Astrocyte (in vitro differentiated cells and primary cell): Measurements from ENCODE around the gene PCID2. TPM values are rescaled to one million over a fixed set of nuclear protein-coding genes. Genes with fewer than 3 reads are reported as not detected.

Experiments used
- DNase-seq: peaks from one replicate; pipeline ENCODE4 v3.0.0-alpha.2; 2010; ENCODE audit warnings: low read depth
- FAIRE-seq: peaks from 2 replicates; lab custom pipeline; 2011; peaks lifted over from hg19 to GRCh38; lab: Jason Lieb, UNC
- H2AFZ ChIP-seq: 2 replicates; pipeline ENCODE4 v1.6.0; 2012; ENCODE audit warnings: low read depth, low read length, inconsistent platforms
- H3K27ac ChIP-seq: 2 replicates; pipeline ENCODE4 v1.5.1; 2011; ENCODE audit warnings: low read depth, low read length, inconsistent platforms
- H3K27me3 ChIP-seq: 2 replicates; pipeline ENCODE4 v1.6.0; 2011; ENCODE audit warnings: low read length, inconsistent platforms; ENCODE audit not compliant: insufficient read depth
- H3K36me3 ChIP-seq: 2 replicates; pipeline ENCODE4 v1.5.1; 2011; ENCODE audit warnings: low read length, inconsistent platforms; ENCODE audit not compliant: insufficient read depth
- H3K4me1 ChIP-seq: 2 replicates; pipeline ENCODE4 v1.5.1; 2011; ENCODE audit warnings: low read length, inconsistent platforms; ENCODE audit not compliant: insufficient read depth
- H3K4me2 ChIP-seq: 2 replicates; pipeline ENCODE4 v1.6.0; 2012; ENCODE audit warnings: low read length, inconsistent platforms
- H3K4me3 ChIP-seq: 2 replicates; pipeline ENCODE4 v1.5.1; 2011; ENCODE audit warnings: low read depth, mild to moderate bottlenecking, low read length, inconsistent platforms; ENCODE audit not compliant: insufficient read depth
- H3K79me2 ChIP-seq: 2 replicates; pipeline ENCODE4 v1.6.0; 2012; ENCODE audit warnings: mild to moderate bottlenecking, low read length, inconsistent platforms; ENCODE audit not compliant: insufficient read depth
- H3K9ac ChIP-seq: 2 replicates; pipeline ENCODE4 v1.6.0; 2012; ENCODE audit warnings: mild to moderate bottlenecking, low read length, inconsistent platforms
- H3K9me3 ChIP-seq: 2 replicates; pipeline ENCODE4 v1.5.1; 2012; ENCODE audit warnings: low read depth, mild to moderate bottlenecking, low read length, inconsistent platforms; ENCODE audit not compliant: insufficient read depth
- H4K20me1 ChIP-seq: 2 replicates; pipeline ENCODE4 v1.6.0; 2012; ENCODE audit warnings: low read length, inconsistent platforms; ENCODE audit not compliant: insufficient read depth
- H3K27ac Mint-ChIP-seq: one replicate; pipeline ENCODE4 v1.8.0; 2021; ENCODE audit warnings: mild to moderate bottlenecking, mixed read lengths; ENCODE audit not compliant: unreplicated experiment
- H3K27me3 Mint-ChIP-seq: one replicate; pipeline ENCODE4 v1.8.0; 2021; ENCODE audit warnings: low read depth, mixed read lengths; ENCODE audit not compliant: unreplicated experiment
- H3K36me3 Mint-ChIP-seq: one replicate; pipeline ENCODE4 v1.8.0; 2021; ENCODE audit warnings: low read depth, mixed read lengths; ENCODE audit not compliant: unreplicated experiment
- H3K4me1 Mint-ChIP-seq: one replicate; pipeline ENCODE4 v1.8.0; 2021; ENCODE audit warnings: low read depth, mixed read lengths; ENCODE audit not compliant: unreplicated experiment
- H3K4me3 Mint-ChIP-seq: one replicate; pipeline ENCODE4 v1.8.0; 2021; ENCODE audit warnings: mild to moderate bottlenecking, moderate library complexity, mixed read lengths; ENCODE audit not compliant: unreplicated experiment
- H3K9me3 Mint-ChIP-seq: one replicate; pipeline ENCODE4 v1.8.0; 2021; ENCODE audit warnings: mild to moderate bottlenecking, mixed read lengths; ENCODE audit not compliant: unreplicated experiment
- CTCF ChIP-seq: IDR thresholded peaks from 2 replicates; pipeline ENCODE4 v1.5.1; 2011; ENCODE audit warnings: low read depth, mild to moderate bottlenecking, inconsistent platforms, low read length, moderate library complexity; ENCODE audit not compliant: insufficient read depth
- EZH2 ChIP-seq: IDR thresholded peaks from 2 replicates; pipeline ENCODE4 v1.6.1; 2012; ENCODE audit warnings: mild to moderate bottlenecking, low read length, inconsistent platforms; ENCODE audit not compliant: insufficient read depth
- total RNA-seq: library from RNA; stranded (reverse); gene quantifications from 2 replicates; pipeline ENCODE4 v1.2.1, GENCODE V29; 2021

PCID2 gene
- total RNA-seq, 1 donor from 2014 or later: 31.5 TPM

- peaks cover 30% of the 10 kb centered on the region for H3K36me3 ChIP-seq
- peaks cover 5% of the 10 kb centered on the region for H4K20me1 ChIP-seq
- no peaks in the 10 kb centered on the region for H3K27me3 ChIP-seq
- H3K9me3 Mint-ChIP-seq: no peaks in the 10 kb centered on the region
- FAIRE-seq (no peak), DNase-seq (no peak)
- H3K4me3 Mint-ChIP-seq: no peak overlapping the region
- H3K4me1 ChIP-seq: no peaks in the 10 kb centered on the region
- H3K27me3 Mint-ChIP-seq: no peaks in the 10 kb centered on the region
- H3K79me2 ChIP-seq: peaks cover 2% of the 10 kb centered on the region
- H3K36me3 Mint-ChIP-seq: peaks cover 14% of the 10 kb centered on the region
- TF ChIP-seq CTCF (no peak), EZH2 (no peak)
- H3K27ac ChIP-seq: no peak overlapping the region
- H3K9ac ChIP-seq: no peak overlapping the region
- H3K27ac Mint-ChIP-seq: no peak overlapping the region
- H3K4me1 Mint-ChIP-seq: peaks cover 2% of the 10 kb centered on the region
- no peaks in the 10 kb centered on the region for H3K9me3 ChIP-seq
- H3K4me3 ChIP-seq: no peak overlapping the region
- H2AFZ ChIP-seq: no peak overlapping the region
- no peak overlapping the region for H3K4me2 ChIP-seq
Measured at GRCh38 chr13:113233101-113233500, 24.6 kb upstream of the PCID2 start.

- H3K4me1 ChIP-seq: no peaks in the 10 kb centered on the region
- FAIRE-seq: no peak
- DNase-seq: no peak
- H3K4me3 ChIP-seq: no peak overlapping the region
- no peak overlapping the region for H3K4me3 Mint-ChIP-seq
- no peak overlapping the region for H3K27ac Mint-ChIP-seq
- TF ChIP-seq EZH2: no peak
- no peak for TF ChIP-seq CTCF
- peaks cover 2% of the 10 kb centered on the region for H3K4me1 Mint-ChIP-seq
- H3K27ac ChIP-seq: no peak overlapping the region
- no peaks in the 10 kb centered on the region for H3K27me3 ChIP-seq
- no peak overlapping the region for H3K9ac ChIP-seq
- no peaks in the 10 kb centered on the region for H3K9me3 ChIP-seq
- H4K20me1 ChIP-seq: peaks cover 6% of the 10 kb centered on the region
- H3K9me3 Mint-ChIP-seq: no peaks in the 10 kb centered on the region
- no peak overlapping the region for H2AFZ ChIP-seq
- H3K36me3 ChIP-seq: peaks cover 29% of the 10 kb centered on the region
- peaks cover 5% of the 10 kb centered on the region for H3K79me2 ChIP-seq
- H3K4me2 ChIP-seq: no peak overlapping the region
- no peaks in the 10 kb centered on the region for H3K27me3 Mint-ChIP-seq
- peaks cover 16% of the 10 kb centered on the region for H3K36me3 Mint-ChIP-seq
Measured at GRCh38 chr13:113232208-113233003, 23.9 kb upstream of the PCID2 start.
